Inflammatory macrophage (primary cell): ENCODE data around the gene BRD2.

Experiments used
- DNase-seq, 2 donors: peaks; one replicate each; pipeline ENCODE4 v3.0.0-alpha.2; 2020 to 2022
- total RNA-seq, 18 experiments: gene quantifications; one replicate each; lab custom pipeline; 2026; ENCODE audit warnings: mixed read lengths in 6 of 18, inconsistent platforms in 2 of 18; lab: John Stamatoyannopoulos, UW

Gene BRD2
- 107 to 248 (median 179) reads per million in 18 experiments for total RNA-seq

GRCh38 chr6:32968093-32968866 lies at the start of gene BRD2:
BRD2 (plus strand) TSS chr6:32968594; CDS start chr6:32972899, 4,305 bp downstream.
- peak; percentile 97 for DNase-seq

GRCh38 chr6:32920715-32921114 lies 47.7 kb upstream of the BRD2 start:
- peak in 1 of 2 donors; percentile 54 for DNase-seq

GRCh38 chr6:32922083-32922482 lies 46.3 kb upstream of the BRD2 start:
- no peak for DNase-seq

GRCh38 chr6:32931211-32931610 lies 37.2 kb upstream of the BRD2 start:
- DNase-seq, result no peak

GRCh38 chr6:32932132-32932868 lies 36.1 kb upstream of the BRD2 start:
- no peak for DNase-seq

- peak; percentile 80 to 81 for DNase-seq
Observed at GRCh38 chr6:32933661-32934085, 34.7 kb upstream of the BRD2 start.

GRCh38 chr6:32935551-32936238 lies 32.7 kb upstream of the BRD2 start:
- no peak for DNase-seq

- peak; percentile 68 to 78 for DNase-seq
Observed at GRCh38 chr6:32936239-32937152, 31.9 kb upstream of the BRD2 start.

GRCh38 chr6:32937230-32937633 lies 31.2 kb upstream of the BRD2 start:
- DNase-seq, result peak; percentile 86 to 92

- peak; percentile 30 to 33 for DNase-seq
Observed at GRCh38 chr6:32938494-32938893, 29.9 kb upstream of the BRD2 start.

- DNase-seq, result peak; percentile 91 to 92
Observed at GRCh38 chr6:32940656-32941213, 27.7 kb upstream of the BRD2 start, which contains the start of gene HLA-DMB. HLA-DMB (minus strand) TSS chr6:32941028; CDS start chr6:32940807, 221 bp downstream.

GRCh38 chr6:32941214-32941768 lies 27.1 kb upstream of the BRD2 start:
- DNase-seq, result peak; percentile 26 to 51

GRCh38 chr6:32942555-32943123 lies 25.8 kb upstream of the BRD2 start:
- peak; percentile 57 to 61 for DNase-seq

GRCh38 chr6:32943864-32944649 lies 24.3 kb upstream of the BRD2 start:
- peak; percentile 92 to 93 for DNase-seq

- peak; percentile 92 for DNase-seq
Observed at GRCh38 chr6:32945108-32945760, 23.2 kb upstream of the BRD2 start.

GRCh38 chr6:32945953-32946352 lies 22.4 kb upstream of the BRD2 start:
- no peak for DNase-seq

GRCh38 chr6:32946893-32947292 lies 21.5 kb upstream of the BRD2 start:
- no peak for DNase-seq

- peak; percentile 38 to 53 for DNase-seq
Observed at GRCh38 chr6:32947552-32948465, 20.6 kb upstream of the BRD2 start.
